ENCODE data around the gene ADD2. TPM values are rescaled to one million over a fixed set of nuclear protein-coding genes. Genes with fewer than 3 reads are reported as not detected.

Gene ADD2
- total and polyA plus RNA-seq, 12 donors: 0.20 to 5.6 (median 1.9) TPM; not detected in 1

- no peaks in the 10 kb centered on the region for H3K36me3 ChIP-seq (replicated peaks in 1 of 2)
- 75 to 87% (median 82%) methylated on average over 3 of the region's 3 CpGs for WGBS, 4 donors
- H3K4me1 ChIP-seq (replicated peaks in 1 of 2): no peaks in the 10 kb centered on the region
- no peak overlapping the region for H3K4me3 ChIP-seq
- no peaks in the 10 kb centered on the region for H3K9me3 ChIP-seq (replicated peaks in 1 of 3)
- no peak overlapping the region for H3K27ac ChIP-seq
- no peak for TF ChIP-seq POLR2A (IDR thresholded peaks at IDR 0.05)
- TF ChIP-seq CTCF (IDR thresholded peaks at IDR 0.05): no peak
- H3K27me3 ChIP-seq: peaks cover 10% of the 10 kb centered on the region
- intact Hi-C loops (cut with DNase I): no loop called here
- no peak for DNase-seq
Measured at GRCh38 chr2:70756128-70756527, 11.9 kb downstream of the ADD2 start.

GRCh38 chr2:70753902-70754301 lies 14.1 kb downstream of the ADD2 start:
- Histone ChIP-seq H3K27me3 (peaks cover 10% of the 10 kb centered on the region), H3K27ac (no peak overlapping the region), H3K36me3 (replicated peaks in 1 of 2) (no peaks in the 10 kb centered on the region), H3K4me3 (no peak overlapping the region), H3K9me3 (replicated peaks in 1 of 3) (no peaks in the 10 kb centered on the region), H3K4me1 (replicated peaks in 1 of 2) (no peaks in the 10 kb centered on the region)
- DNase-seq: no peak
- TF ChIP-seq POLR2A (IDR thresholded peaks at IDR 0.05): no peak
- no peak for TF ChIP-seq CTCF (IDR thresholded peaks at IDR 0.05)
- intact Hi-C loops (cut with DNase I): no loop called here
- 56 to 80% (median 64%) methylated on average over 4 of the region's 4 CpGs for whole genome bisulfite sequencing, 4 donors

GRCh38 chr2:70753031-70753430 lies 15.0 kb downstream of the ADD2 start:
- Histone ChIP-seq H3K4me3 (no peak overlapping the region), H3K36me3 (replicated peaks in 1 of 2) (no peaks in the 10 kb centered on the region), H3K27ac (no peak overlapping the region), H3K27me3 (peaks cover 10% of the 10 kb centered on the region), H3K9me3 (replicated peaks in 1 of 3) (no peaks in the 10 kb centered on the region), H3K4me1 (replicated peaks in 1 of 2) (no peaks in the 10 kb centered on the region)
- TF ChIP-seq CTCF (IDR thresholded peaks at IDR 0.05): no peak
- TF ChIP-seq POLR2A (IDR thresholded peaks at IDR 0.05): no peak
- intact Hi-C loops (cut with DNase I): no loop called here
- no peak for DNase-seq

- no peak overlapping the region for H3K27ac ChIP-seq
- TF ChIP-seq POLR2A (IDR thresholded peaks at IDR 0.05) (no peak), CTCF (IDR thresholded peaks at IDR 0.05) (no peak)
- no peaks in the 10 kb centered on the region for H3K36me3 ChIP-seq (replicated peaks in 1 of 2)
- 50 to 81% (median 59%) methylated on average over 1 of the region's 1 CpG for WGBS, 4 donors
- H3K4me1 ChIP-seq (replicated peaks in 1 of 2): no peaks in the 10 kb centered on the region
- intact Hi-C loops (cut with DNase I): no loop called here
- H3K27me3 ChIP-seq: peaks cover 10% of the 10 kb centered on the region
- no peak for DNase-seq
- H3K4me3 ChIP-seq: no peak overlapping the region
- no peaks in the 10 kb centered on the region for H3K9me3 ChIP-seq (replicated peaks in 1 of 3)
Measured at GRCh38 chr2:70752396-70752795, 15.6 kb downstream of the ADD2 start.

All from adrenal gland (tissue), 12 donors.